Subcutaneous adipose tissue (tissue), 4 donors: Measurements from ENCODE around the gene SPSB1. TPM values are rescaled to one million over a fixed set of nuclear protein-coding genes. Genes with fewer than 3 reads are reported as not detected.

Experiments used
- total RNA-seq, 4 donors: library from RNA; depleted of rRNA; stranded (reverse); fragments of >200 nt; gene quantifications; one replicate each; pipeline ENCODE4 v1.1.0, GENCODE V29; 2016
- TF ChIP-seq, protein P1 (sequence below): fragments of 450-650 bp; IDR thresholded peaks from one replicate; pipeline ENCODE4 v1.5.1; 2016; ENCODE audit warnings: low read depth, mild to moderate bottlenecking, control low read depth, antibody characterized with exemption, moderate library complexity

The SPSB1 gene
- total RNA-seq, 4 donors from 2014 or later: 39.8 to 87.8 (median 53.6) TPM

DNA sequence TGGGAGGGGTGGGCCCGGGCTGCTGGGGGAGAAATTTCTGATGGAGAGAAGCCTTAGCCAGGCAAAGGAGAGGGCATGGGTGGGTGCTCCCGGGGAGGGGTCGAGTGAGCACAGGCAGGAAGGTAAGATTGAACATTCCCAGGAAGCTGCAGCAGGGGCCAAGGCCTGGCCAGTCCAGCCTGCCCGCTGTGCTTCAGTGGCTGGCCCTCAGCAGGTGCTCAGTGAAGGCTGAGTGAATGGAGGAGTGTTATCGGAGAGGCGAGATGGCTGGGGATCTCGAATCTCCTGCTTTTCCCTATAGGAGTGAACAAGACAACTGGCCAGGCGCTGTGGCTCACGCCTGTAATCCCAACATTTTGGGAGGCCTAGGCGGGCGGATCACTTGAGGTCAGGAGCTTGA, 20.9 kb downstream of the SPSB1 start:
- TF ChIP-seq, protein P1, sequence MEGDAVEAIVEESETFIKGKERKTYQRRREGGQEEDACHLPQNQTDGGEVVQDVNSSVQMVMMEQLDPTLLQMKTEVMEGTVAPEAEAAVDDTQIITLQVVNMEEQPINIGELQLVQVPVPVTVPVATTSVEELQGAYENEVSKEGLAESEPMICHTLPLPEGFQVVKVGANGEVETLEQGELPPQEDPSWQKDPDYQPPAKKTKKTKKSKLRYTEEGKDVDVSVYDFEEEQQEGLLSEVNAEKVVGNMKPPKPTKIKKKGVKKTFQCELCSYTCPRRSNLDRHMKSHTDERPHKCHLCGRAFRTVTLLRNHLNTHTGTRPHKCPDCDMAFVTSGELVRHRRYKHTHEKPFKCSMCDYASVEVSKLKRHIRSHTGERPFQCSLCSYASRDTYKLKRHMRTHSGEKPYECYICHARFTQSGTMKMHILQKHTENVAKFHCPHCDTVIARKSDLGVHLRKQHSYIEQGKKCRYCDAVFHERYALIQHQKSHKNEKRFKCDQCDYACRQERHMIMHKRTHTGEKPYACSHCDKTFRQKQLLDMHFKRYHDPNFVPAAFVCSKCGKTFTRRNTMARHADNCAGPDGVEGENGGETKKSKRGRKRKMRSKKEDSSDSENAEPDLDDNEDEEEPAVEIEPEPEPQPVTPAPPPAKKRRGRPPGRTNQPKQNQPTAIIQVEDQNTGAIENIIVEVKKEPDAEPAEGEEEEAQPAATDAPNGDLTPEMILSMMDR: no peak

DNA sequence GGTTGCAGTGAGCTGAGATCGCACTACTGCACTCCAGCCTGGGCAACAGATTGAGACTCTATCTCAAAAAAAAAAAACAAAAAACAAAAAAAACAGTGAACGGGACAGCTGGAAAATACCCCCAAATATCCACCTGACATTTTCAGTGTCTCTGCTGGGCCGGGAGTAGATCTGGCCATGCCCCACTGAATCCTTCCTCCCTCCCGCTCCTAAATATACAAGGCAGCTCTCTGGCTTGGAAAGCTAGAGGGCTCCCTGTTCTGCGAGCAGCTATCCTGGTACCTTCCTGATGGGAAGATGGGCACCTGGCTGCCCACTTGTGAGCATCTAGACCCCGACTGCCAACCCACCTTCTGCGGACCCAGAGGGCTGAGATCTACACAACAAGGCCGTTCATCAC, 21.4 kb downstream of the SPSB1 start:
- TF ChIP-seq, protein P1: no peak

- TF ChIP-seq, protein P1: no peak
Observed at GRCh38 chr1:9314711-9315379, 22.2 kb downstream of the SPSB1 start.

- TF ChIP-seq, protein P1: no peak
Observed at GRCh38 chr1:9315411-9316079, 22.9 kb downstream of the SPSB1 start.

DNA sequence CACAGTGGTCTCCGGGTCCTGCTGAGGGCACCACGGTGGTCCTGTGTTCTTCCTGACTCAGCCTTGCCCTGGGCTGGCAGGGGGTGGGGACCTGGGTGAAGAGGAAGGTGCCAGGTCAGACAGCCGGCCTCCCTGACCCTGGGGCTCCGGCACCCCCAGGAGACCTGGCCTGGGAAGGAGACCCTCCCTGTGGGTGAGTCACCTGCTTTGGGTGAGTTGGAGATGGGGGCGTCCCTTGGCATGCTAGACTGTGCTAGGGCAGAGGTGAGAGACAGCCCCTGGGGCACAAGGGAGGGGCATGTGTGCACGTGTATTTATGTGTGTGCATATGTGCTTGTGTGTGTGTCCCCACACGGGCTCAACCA, 23.4 kb downstream of the SPSB1 start:
- TF ChIP-seq, protein P1: no peak

- TF ChIP-seq, protein P1: no peak
Observed at GRCh38 chr1:9316512-9316911, 23.8 kb downstream of the SPSB1 start.

- TF ChIP-seq, protein P1: no peak
Observed at GRCh38 chr1:9317072-9317471, 24.4 kb downstream of the SPSB1 start.
